Posterior vena cava (tissue), 2 donors: ENCODE data around the gene HSPA1L. TPM values are rescaled to one million over a fixed set of nuclear protein-coding genes. Genes with fewer than 3 reads are reported as not detected.
A peak's percentile ranks its signal among the peaks of the same experiment; 100 is the strongest.
"Not testable (repeated sequence)": the region's sequence is repeated elsewhere in the genome, so short reads cannot be mapped to it uniquely, and the experiment has no call there.

Experiments used
- DNase-seq: peaks from one replicate; pipeline ENCODE4 v3.0.0-alpha.2; 2020; ENCODE audit warnings: low spot score
- intact Hi-C, 2 donors: fragments of 100-400 bp; cut with DNase I; formaldehyde crosslinking; loops; one replicate each; pipeline versions ENCODE4 v1.14.1 to v1.14.2; 2022 to 2023
- long read RNA-seq, 2 donors: library from polyadenylated mRNA; unstranded; transcript quantifications; one replicate each; pipeline ENCODE4 v2.0.0, GENCODE V29; 2020 to 2021
- total RNA-seq, 2 donors: library from RNA; stranded (reverse); fragmentation: NEBNext Ultra II Directional; extraction: Animal tissue kit (Norgen Biotek cat#: 25700); gene quantifications; one replicate each; pipeline ENCODE4 v1.2.1, GENCODE V29; 2021
- donor health status: DM: yes; HTN: yes; CAD: no.
- donor health status: DM: yes; HTN: yes; CAD: no.

Gene HSPA1L
- 1 to 10 TPM; 1.4 to 1.7 TPM for total RNA-seq
- long read RNA-seq, donor 1, partial matches to known transcripts, result 0 of 1 reads
- long read RNA-seq, donor 1, other reads (novel, unspliced or antisense), result 0 of 1 reads
- long read RNA-seq, donor 2, partial matches to known transcripts, result 0 of 2 reads
- long read RNA-seq, donor 2, other reads (novel, unspliced or antisense), result 2 of 2 reads

DNA sequence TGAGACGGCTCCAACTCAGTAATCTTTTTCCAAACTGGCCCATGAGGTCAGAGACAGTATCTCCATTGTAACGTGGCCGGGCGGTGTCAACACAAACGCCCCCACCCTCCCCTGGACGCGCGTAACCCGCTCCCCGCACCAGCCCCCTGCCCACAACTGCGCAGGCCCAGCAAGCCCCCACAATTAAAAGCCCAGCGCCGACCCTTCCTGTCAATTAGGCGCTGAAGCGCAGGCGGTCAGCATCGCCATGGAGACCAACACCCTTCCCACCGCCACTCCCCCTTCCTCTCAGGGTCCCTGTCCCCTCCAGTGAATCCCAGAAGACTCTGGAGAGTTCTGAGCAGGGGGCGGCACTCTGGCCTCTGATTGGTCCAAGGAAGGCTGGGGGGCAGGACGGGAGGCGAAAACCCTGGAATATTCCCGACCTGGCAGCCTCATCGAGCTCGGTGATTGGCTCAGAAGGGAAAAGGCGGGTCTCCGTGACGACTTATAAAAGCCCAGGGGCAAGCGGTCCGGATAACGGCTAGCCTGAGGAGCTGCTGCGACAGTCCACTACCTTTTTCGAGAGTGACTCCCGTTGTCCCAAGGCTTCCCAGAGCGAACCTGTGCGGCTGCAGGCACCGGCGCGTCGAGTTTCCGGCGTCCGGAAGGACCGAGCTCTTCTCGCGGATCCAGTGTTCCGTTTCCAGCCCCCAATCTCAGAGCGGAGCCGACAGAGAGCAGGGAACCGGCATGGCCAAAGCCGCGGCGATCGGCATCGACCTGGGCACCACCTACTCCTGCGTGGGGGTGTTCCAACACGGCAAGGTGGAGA, at the start of gene HSPA1L, which contains the start of gene HSPA1A:
TSS of gene HSPA1L (minus strand) at position 259 of the 814 bp plus-strand sequence. CDS start 3,311 bp downstream, outside the sequence.
TSS of gene HSPA1A (plus strand) at position 519 of the 814 bp plus-strand sequence. CDS start at position 733, 214 bp downstream.
- intact Hi-C loops, result no loop called here
- peak; percentile 97 for DNase-seq

DNA sequence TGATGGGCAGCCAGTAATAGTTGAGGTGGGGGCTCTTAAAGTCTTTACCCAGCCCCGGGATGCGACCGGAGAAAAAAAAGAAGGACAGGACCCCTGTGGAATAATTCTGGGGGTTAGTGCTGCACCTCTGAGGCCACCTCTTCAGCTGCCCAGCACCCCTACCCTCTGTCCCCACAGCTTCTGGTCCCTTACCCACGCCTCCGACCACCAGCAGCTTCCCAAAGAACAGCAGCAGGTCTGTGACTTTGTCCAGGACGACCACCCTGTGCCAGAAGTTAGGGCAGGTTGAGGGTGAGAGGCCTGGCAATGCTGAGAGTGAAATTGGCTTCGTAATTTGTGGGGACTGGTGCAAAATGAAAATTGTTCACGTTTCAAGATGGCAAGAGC, 49.7 kb upstream of the HSPA1L start:
- no peak for DNase-seq
- intact Hi-C loops, result no loop called here

DNA sequence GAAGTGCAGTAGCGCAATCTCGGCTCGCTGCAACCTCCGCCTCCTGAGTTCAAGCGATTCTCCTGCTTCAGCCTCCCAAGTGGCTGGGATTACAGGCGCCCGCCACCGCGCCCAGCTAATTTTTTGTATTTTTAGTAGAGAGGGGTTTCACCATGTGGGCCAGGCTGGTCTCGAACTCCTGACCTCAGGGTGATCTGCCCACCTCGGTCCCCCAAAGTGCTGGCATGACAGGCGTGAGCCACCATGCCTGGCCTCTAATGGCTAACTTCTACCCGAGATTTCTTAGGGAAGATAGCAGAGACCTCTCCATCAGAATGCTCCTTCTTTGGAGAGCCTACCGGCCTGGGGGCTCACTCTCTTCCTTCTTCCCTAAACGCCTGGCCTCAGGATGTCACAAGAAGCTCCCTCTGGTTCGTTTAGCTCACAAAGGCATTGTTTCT, 49.1 kb upstream of the HSPA1L start:
- intact Hi-C loops, DNase-seq: not testable (repeated sequence)

DNA sequence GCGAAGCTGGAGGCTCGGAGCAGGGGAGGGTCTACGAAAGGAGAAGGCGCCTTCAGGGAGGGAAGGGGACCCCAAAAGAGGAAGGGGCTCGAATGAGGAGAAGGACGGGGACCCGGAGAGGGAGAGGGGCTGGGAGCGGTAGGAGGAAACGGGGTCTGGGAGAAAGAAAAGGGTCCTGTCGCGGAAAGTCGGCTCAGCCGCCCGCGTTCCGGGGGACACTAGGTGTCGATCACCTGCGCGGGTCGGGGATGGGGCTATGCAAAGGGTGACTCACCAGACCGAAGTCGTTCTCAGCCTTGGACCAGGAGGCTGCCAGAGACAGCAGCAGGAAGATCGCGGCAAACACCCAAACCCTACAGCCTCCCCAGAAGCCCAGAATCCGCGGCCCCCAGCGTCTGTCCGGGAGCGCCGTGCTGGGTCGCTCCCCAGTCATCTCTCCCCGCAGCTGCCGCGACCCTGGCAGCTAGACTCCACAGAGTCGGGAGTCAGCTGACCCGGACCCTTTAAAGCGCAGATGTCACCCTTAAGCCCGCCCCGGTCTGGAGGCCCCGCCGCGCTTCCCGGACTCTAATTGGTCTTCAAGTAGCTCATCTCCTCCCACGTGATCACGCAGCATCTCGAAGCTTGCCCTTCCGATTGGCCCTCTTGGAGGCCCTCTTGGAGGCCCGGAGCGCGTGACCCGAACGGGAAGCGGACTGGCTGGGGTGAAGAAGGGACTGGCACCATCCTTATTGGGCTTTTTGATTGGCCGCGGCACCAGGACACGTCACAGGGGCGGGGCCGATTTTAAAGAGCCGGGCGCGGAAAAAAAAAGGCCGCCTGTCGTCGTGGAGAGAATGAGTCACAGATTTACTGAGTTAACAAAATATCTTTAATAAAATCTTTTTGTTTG, 47.5 kb upstream of the HSPA1L start, which contains the start of gene NEU1:
TSS of gene NEU1 (minus strand) at position 478 of the 892 bp plus-strand sequence. CDS start at position 433, 45 bp downstream.
- peak; percentile 100 for DNase-seq
- intact Hi-C loops, result loop anchor here in 1 of 2 donors (1.0 kb wide), 1 partner anchor 41 kb away; no protein-coding TSS in a partner anchor

DNA sequence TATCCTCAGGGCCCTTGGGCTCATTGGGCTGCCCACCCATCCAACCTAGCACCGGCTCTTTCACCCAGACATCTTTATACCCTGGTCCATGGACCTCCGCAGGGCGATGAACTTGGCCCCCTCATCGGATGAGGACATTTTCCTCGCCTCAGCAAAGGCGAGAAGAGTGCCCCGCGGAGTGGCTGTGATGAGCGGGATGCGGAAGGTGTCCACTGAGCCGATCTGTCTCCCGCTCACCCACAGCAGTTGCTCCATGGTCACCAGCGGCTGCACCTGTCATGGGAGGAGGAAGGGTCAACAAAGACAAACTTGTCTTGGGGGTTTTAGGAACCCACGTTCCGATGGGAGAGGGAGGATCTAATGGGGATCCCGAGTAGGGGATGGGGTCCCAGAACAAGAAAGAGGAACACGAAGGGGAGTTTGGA, 46.8 kb upstream of the HSPA1L start:
- intact Hi-C loops, result loop anchor here in 1 of 2 donors (1.0 kb wide), 1 partner anchor 41 kb away; no protein-coding TSS in a partner anchor
- no peak for DNase-seq

DNA sequence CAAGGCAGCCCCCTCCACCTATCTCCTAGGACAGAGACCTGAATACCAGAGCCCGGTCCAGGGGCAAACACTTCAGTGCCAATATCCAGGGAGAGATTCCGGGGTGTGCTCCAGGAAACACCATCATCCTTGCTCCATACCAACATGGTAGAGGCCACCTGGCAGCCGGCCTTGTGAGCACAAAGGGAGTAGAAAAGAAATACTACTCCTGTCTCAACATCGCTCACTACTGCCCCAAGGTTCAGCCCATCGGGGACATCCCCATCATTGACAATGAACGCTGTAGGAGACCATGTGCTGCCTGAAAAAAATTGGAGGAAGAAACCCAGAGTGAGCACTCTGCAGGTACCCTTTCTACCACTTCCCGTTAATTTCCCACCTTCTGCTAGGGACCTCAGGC, 46.1 kb upstream of the HSPA1L start:
- no peak for DNase-seq
- intact Hi-C loops, result no loop called here

DNA sequence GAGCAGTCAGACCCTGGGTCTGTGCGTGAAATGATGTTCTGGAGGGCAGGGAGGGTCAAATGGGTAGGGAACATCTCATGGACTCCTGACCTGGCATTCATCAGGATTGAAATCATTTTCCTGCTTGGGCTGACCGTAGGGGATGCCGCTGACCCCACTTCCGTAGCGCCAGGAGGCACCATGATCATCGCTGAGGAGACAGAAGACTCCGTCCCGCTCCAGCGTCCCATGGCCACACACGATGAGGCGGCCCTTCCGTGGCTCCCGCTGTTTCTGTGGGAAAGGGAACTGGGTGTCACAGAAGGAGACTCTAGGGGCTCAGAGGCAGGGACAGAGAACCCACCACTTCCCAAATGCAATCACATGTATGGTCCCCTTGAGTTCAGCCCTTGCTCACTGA, 45.3 kb upstream of the HSPA1L start:
- no peak for DNase-seq
- intact Hi-C loops, result no loop called here

DNA sequence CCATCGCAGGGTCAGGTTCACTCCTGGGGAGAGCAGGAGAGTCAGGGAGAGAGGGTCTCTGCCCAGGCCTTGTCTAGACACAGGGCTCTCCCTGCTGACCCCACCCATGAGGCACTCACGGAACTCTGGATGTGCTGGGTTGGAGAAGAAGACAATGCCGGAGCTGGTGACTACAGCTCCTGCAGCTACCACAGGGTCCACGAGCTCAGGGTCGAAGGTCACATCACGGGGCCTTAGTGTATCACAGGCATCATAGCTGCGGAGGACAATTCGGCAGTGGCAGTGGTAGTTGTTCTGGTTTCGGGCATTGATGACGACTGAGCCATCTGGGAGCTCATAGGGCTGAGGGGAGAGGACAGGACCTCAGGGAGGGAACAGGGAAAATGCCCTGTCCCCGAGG, 44.8 kb upstream of the HSPA1L start:
- intact Hi-C loops, result no loop called here

DNA sequence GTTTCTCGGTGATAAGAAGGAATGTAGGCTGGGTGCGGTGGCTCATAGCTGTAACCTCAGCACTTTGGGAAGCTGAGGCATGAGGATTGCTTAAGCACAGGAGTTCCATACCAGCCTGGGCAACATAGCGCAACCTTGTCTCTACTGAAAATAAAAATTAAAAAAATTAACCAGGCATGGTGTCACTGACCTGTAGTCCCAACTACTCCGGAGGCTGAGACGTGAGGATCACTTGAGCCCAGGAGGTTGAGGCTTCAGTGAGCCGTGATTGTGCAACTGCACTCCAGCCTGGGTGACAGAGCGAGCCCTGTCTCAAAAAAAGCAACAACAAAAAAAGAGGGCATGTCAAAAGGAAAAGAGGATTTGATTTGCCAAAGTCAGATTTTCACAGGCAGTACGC, 43.6 kb upstream of the HSPA1L start:
- no peak for DNase-seq
- intact Hi-C loops, result no loop called here

More for the DNA sequence above, 44.8 kb upstream of the HSPA1L start:
- DNase-seq, result no peak

DNA sequence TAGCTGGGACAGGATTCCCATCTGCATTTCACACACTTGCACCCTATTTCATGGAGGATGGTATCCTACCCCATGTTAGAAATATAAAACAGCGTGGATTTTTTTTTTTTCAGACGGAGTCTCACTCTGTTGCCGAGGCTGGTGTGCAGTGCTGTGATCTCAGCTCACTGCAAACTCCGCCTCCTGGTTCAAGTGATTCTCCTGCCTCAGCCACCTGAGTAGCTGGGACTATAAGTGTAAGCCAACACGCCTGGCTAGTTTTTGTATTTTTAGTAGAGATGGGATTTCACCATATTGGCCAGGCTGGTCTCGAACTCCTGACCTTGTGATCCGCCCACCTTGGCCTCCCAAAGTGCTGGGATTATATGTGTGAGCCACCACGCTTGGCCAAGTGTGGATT, 42.7 kb upstream of the HSPA1L start:
- intact Hi-C loops, result not testable (repeated sequence)

DNA sequence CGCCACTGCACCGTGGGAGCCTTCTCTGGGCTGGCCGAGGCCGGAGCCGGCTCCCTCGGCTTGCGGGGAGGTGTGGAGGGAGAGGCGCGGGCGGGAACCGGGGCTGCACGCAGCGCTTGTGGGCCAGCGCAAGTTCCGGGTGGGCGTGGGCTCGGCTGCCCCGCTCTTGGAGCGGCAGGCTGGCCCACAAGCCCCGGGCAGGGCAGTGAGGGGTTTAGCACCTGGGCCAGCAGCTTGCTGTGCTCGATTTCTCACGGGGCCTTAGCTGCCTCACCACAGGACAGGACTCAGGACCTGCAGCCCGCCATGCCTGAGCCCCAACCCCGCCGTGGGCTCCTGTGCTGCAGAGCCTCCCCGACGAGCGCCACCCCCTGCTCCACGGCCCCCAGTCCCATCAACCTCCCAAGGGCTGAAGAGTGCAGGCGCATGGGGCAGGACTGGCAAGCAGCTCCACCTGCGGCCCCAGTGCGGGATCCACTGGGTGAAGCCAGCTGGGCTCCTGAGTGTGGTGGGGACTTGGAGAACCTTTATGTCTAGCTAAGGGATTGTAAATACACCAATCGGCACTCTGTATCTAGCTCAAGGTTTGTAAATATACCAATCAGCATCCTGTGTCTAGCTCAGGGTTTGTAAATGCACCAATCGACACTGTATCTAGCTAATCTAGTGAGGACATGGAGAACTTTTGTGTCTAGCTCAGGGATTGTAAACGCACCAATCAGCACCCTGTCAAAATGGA, 37.1 kb upstream of the HSPA1L start:
- DNase-seq, intact Hi-C loops: not testable (repeated sequence)

More for the DNA sequence above, 42.7 kb upstream of the HSPA1L start:
- DNase-seq, result not testable (repeated sequence)

DNA sequence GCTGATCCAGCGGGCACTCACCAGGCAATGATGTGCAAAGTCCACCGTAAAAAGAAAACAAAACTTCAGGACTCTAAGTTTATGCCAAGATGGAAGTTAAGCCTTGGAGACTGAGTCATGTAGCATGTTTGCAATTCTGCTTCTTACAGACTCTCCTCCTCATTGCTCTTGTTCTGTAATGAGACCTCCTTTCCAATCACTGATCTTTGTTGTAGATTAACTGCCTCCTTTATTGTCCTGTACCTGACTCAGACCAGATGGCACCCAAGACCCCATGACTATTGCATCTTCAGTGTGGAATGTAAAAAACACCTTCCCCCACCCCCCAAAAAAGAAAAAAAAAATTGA, 36.4 kb upstream of the HSPA1L start:
- DNase-seq, result no peak
- intact Hi-C loops, result no loop called here

DNA sequence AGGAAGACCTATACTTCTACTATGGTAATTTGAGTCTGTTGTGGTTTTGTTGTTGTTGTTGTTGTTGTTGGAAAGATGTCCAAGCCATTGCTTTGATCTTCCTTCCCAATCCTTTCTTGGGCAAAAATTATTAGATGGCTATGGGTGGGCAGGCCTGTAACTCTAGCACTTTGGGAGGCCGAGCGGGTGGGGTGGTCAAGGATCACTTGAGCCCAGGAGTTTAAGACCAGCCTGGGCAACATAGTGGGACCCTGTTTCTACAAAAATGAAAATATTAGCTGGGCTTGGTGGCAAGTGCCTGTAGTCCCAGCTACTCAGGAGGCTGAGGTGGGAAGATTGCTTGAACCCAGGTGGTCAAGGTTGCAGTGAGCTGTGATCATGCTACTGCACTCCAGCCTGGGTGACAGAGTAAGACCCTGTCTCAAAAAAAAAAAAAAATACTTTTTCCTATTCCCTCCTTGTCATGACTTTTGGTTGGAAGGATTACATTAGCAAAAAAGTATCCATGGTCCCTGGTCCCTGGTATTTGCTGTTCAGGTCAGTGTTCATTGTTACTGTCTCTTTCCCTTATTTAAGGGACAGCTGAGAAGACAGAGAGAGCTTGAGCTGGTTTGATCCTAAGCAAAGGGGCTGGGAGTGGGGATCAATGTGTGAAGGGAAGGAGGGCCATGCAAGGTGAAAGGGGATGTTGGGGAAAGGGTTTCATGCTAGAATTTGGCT, 35.8 kb upstream of the HSPA1L start:
- DNase-seq, result no peak
- intact Hi-C loops, result no loop called here

DNA sequence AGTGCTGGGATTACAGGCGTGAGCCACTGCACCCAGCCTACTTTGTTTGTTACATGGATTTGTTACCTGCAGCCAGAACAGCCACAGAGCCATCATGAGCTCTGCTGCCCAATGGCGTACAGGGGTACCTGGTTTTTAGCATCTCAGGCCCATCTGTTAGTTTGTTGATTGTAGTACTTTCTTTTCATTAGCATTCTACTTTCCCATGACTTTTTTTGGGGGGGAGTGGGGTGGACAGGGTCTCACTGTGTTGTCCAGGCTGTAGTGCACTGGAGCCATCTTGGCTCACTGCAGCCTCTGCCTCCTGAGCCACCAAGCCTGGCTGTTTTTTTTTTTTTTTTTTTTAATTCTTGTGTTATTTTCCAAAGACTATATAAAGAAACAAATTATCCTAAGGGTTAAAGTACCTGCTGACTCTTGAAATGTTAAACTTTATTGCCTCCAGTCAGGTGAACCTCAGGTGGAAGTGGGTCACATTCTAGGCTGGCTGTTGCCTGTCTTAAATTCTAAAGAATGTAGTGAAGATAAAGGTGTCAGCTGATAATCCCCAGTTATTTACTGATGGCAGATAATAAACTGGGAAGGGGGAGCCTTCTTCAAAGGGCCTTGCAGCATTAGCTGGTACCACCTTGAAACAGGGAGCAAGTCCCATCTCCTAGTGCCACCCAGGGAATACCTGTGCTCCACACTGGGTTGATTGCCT, 32.3 kb upstream of the HSPA1L start:
- no peak for DNase-seq
- intact Hi-C loops, result no loop called here

DNA sequence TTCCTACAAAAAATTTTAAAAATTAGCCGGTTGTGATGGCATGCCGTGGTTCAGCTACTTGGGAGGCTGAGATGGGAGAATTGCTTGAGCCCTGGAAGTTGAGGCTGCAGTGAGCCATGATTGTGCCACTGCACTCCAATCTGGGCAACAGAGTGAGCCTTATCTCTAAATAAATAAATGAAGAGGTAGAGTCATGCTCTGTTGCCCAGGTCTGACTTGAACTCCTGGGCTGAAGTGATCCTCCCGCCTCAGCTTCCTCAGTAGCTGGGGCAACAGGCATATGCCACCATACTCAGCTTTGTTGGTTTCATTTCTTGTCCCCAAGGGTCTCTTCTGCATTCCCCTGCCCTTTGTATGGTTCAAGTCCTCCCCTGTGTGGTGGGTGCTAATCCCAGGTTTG, 29.4 kb upstream of the HSPA1L start:
- no peak for DNase-seq
- intact Hi-C loops, result no loop called here

DNA sequence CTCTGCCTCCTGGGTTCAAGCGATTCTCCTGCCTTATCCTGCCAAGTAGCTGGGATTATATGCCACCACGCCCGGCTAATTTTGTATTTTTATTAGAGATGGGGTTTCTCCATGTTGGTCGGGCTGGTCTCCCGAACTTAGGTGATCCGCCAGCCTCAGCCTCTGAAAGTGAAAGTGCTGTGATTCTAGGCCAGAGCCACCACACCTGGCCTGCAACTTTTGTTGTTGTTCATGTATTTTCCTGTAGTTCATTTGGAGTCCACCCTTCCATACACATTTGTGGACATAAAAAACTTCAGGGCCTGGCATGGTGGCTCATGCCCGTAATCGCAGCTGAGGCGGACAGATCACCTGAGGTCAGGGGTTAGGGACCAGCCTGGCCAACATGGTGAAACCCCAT, 27.0 kb upstream of the HSPA1L start:
- DNase-seq, result peak; percentile 31
- intact Hi-C loops, result no loop called here

DNA sequence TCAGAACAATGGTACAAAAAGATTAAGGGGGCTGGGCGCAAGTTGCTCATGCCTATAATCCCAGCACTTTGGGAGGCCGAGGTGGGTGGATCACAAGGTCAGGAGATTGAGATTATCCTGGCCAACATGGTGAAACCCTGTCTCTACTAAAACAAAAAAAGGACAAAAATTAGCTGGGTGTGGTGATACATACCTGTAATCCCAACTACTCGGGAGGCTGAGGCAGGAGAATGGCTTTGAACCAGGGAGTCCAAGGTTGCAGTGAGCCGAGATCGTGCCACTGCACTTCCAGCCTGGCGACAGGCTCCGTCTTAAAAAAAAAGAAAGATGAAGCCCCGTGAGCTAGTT, 24.7 kb upstream of the HSPA1L start:
- intact Hi-C loops, result loop anchor here in 1 of 2 donors (10.0 kb wide), 1 partner anchor 155 kb away; the partner anchor contains the start of gene LY6G5C

More for the DNA sequence above, 24.7 kb upstream of the HSPA1L start:
- DNase-seq, result peak; percentile 30
